ENCODE data around the gene CSHL1. TPM values are rescaled to one million over a fixed set of nuclear protein-coding genes. Genes with fewer than 3 reads are reported as not detected.

CSHL1 gene
- polyA plus RNA-seq, 3 donors: not detected

- 72% methylated on average over 16 of the region's 18 CpGs for WGBS (ENCODE audit: insufficient coverage)
- intact Hi-C loops (cut with micrococcal nuclease): loop anchor here in 1 of 2 donors (2.0 to 5.0 kb wide), 2 partner anchors 29 to 46 kb away; partner anchors contain the start of gene GH1
- no peaks in the 10 kb centered on the region for H3K9me3 Mint-ChIP-seq
- Histone ChIP-seq H3K4me1 (ENCODE audit: control insufficient read depth in 1 of 2, insufficient read depth in 2 of 2, low read length in 2 of 2) (peaks cover 9 to 10% of the 10 kb centered on the region in 2 donors), H3K4me3 (replicated peaks in 1 of 3; ENCODE audit: low read depth in 2 of 3, low read length in 3 of 3) (no peak overlapping the region), H2AFZ (ENCODE audit: insufficient read depth, low read depth, low read length, poor library complexity, severe bottlenecking) (no peak overlapping the region), H3K27me3 (ENCODE audit: control insufficient read depth in 2 of 2, insufficient read depth in 2 of 2, low read length in 2 of 2) (no peaks in the 10 kb centered on the region), H4K20me1 (ENCODE audit: insufficient read depth, low read length) (no peaks in the 10 kb centered on the region), H3K27ac (ENCODE audit: low read depth in 1 of 2, low read length in 2 of 2) (no peak overlapping the region), H3K36me3 (replicated peaks in 1 of 2; ENCODE audit: control insufficient read depth in 1 of 2, insufficient read depth in 2 of 2, low read length in 2 of 2) (no peaks in the 10 kb centered on the region), H3K9me3 (replicated peaks in 1 of 2; ENCODE audit: control insufficient read depth in 1 of 2, insufficient read depth in 1 of 2, low read length in 2 of 2) (no peaks in the 10 kb centered on the region), H3K79me2 (ENCODE audit: insufficient read depth, low read length) (no peaks in the 10 kb centered on the region), H3K9ac (ENCODE audit: insufficient read depth, low read length, poor library complexity, severe bottlenecking) (no peak overlapping the region), H3K4me2 (replicated peaks; ENCODE audit: extremely low read depth, low read length, poor library complexity, severe bottlenecking) (no peak overlapping the region)
- H3K27ac Mint-ChIP-seq: no peak overlapping the region
- DNase-seq: no peak
- H3K27me3 Mint-ChIP-seq (ENCODE audit: low read depth in 3 of 3): peaks cover 0 to 8% (median 7%) of the 10 kb centered on the region in 3 donors
- peaks cover 6% of the 10 kb centered on the region for H3K4me1 Mint-ChIP-seq
- no peak for TF ChIP-seq CTCF (IDR thresholded peaks at IDR 0.05)
- no peak overlapping the region for H3K4me3 Mint-ChIP-seq
- H3K36me3 Mint-ChIP-seq: no peaks in the 10 kb centered on the region
These were observed 36.8 kb upstream of the CSHL1 start for GRCh38 chr17:63947711-63948330.

GRCh38 chr17:63946440-63947363, 35.6 kb upstream of the CSHL1 start:
- Histone ChIP-seq H2AFZ (ENCODE audit: insufficient read depth, low read depth, low read length, poor library complexity, severe bottlenecking) (peak overlapping the region; percentile 80), H4K20me1 (ENCODE audit: insufficient read depth, low read length) (no peaks in the 10 kb centered on the region), H3K36me3 (replicated peaks in 1 of 2; ENCODE audit: control insufficient read depth in 1 of 2, insufficient read depth in 2 of 2, low read length in 2 of 2) (no peaks in the 10 kb centered on the region), H3K79me2 (ENCODE audit: insufficient read depth, low read length) (no peaks in the 10 kb centered on the region), H3K4me3 (replicated peaks in 1 of 3; ENCODE audit: low read depth in 2 of 3, low read length in 3 of 3) (peak overlapping the region in 1 of 3 experiments; percentile 72), H3K4me1 (ENCODE audit: control insufficient read depth in 1 of 2, insufficient read depth in 2 of 2, low read length in 2 of 2) (peaks cover 9 to 10% of the 10 kb centered on the region in 2 donors), H3K9me3 (replicated peaks in 1 of 2; ENCODE audit: control insufficient read depth in 1 of 2, insufficient read depth in 1 of 2, low read length in 2 of 2) (no peaks in the 10 kb centered on the region), H3K27me3 (ENCODE audit: control insufficient read depth in 2 of 2, insufficient read depth in 2 of 2, low read length in 2 of 2) (no peaks in the 10 kb centered on the region), H3K27ac (ENCODE audit: low read depth in 1 of 2, low read length in 2 of 2) (no peak overlapping the region), H3K9ac (ENCODE audit: insufficient read depth, low read length, poor library complexity, severe bottlenecking) (peak overlapping the region; percentile 38), H3K4me2 (replicated peaks; ENCODE audit: extremely low read depth, low read length, poor library complexity, severe bottlenecking) (peak overlapping the region; percentile 78)
- WGBS (ENCODE audit: insufficient coverage): 38% methylated on average over 1 of the region's 20 CpGs
- Mint-ChIP-seq H3K4me3 (peak overlapping the region; percentile 52 to 77), H3K36me3 (no peaks in the 10 kb centered on the region), H3K4me1 (peaks cover 6% of the 10 kb centered on the region), H3K27ac (peak overlapping the region in 3 of 7 donors; percentile 43 to 86 (median 84)), H3K9me3 (peaks cover 0 to 1% (median 0%) of the 10 kb centered on the region in 7 donors), H3K27me3 (ENCODE audit: low read depth in 3 of 3) (peaks cover 0 to 7% (median 4%) of the 10 kb centered on the region in 3 donors)
- intact Hi-C loops (cut with micrococcal nuclease): loop anchor here in 1 of 2 donors (2.0 to 5.0 kb wide), 2 partner anchors 28 to 44 kb away; partner anchors contain the start of gene GH1
- DNase-seq: peak; percentile 53 to 65 (median 63)
- TF ChIP-seq CTCF (IDR thresholded peaks at IDR 0.05): peak; percentile 94

Measured in CD14-positive monocyte (primary cell).